Measurements from ENCODE around the gene KDSR. TPM values are rescaled to one million over a fixed set of nuclear protein-coding genes. Genes with fewer than 3 reads are reported as not detected.

The KDSR gene
- total RNA-seq, 3 donors from 2014 or later = 33.6 to 79.4 (median 51.4) TPM

DNA sequence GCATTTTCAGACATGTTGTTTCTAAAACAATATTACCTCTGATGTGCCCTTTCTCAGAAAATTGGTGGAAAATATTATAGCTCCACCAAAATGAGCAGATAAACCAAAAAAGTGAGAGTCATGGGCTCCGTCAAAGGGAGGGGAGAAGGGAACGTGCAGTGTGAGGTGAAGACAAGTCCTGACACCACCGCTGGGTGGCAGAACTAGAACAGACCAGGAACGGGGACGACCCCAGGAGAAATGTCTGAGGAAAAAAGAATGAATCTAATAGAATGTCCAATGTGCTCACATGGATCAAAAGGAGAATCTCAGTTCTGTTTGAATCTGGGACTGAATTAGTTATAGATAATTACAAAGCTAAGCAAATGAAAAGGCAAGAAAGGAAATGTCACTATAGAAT is 24.8 kb downstream of the KDSR start:
- H3K9me3 ChIP-seq = no peaks in the 10 kb centered on the region
- H3K36me3 ChIP-seq (ENCODE audit: low read depth) = no peaks in the 10 kb centered on the region
- intact Hi-C loops (cut with DNase I, micrococcal nuclease) = no loop called here
- no peak overlapping the region for H3K4me3 ChIP-seq
- H3K4me1 ChIP-seq (ENCODE audit: low read depth) = no peaks in the 10 kb centered on the region
- no peak for ATAC-seq
- DNase-seq = no peak
- TF ChIP-seq, protein P1, sequence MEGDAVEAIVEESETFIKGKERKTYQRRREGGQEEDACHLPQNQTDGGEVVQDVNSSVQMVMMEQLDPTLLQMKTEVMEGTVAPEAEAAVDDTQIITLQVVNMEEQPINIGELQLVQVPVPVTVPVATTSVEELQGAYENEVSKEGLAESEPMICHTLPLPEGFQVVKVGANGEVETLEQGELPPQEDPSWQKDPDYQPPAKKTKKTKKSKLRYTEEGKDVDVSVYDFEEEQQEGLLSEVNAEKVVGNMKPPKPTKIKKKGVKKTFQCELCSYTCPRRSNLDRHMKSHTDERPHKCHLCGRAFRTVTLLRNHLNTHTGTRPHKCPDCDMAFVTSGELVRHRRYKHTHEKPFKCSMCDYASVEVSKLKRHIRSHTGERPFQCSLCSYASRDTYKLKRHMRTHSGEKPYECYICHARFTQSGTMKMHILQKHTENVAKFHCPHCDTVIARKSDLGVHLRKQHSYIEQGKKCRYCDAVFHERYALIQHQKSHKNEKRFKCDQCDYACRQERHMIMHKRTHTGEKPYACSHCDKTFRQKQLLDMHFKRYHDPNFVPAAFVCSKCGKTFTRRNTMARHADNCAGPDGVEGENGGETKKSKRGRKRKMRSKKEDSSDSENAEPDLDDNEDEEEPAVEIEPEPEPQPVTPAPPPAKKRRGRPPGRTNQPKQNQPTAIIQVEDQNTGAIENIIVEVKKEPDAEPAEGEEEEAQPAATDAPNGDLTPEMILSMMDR (IDR thresholded peaks at IDR 0.05) = no peak

DNA sequence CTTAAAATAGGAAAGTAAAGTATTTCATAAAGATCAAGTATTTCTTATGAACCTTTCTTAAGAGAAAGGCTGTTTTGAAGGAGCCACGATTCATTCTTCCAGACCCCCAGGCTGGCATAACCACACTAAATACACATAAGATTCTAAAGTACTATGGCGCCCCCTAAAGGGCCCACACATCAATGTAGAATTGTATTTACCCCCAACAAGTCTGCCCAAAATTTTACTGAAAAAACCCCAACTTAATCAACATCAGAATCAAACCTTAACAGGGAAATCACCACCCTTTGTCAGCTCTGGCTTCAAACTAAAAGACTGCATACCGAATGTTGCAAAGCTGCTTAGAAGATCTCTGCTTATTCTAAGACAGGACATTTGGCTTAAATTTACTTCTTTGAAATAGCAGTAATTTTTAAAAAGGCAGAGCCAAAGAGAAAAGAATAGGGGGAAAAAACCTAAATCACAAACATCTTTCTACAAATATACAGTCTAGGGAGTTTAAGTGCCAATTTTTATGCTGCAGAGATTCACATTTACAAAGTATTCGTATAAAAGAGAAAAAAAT is 27.0 kb downstream of the KDSR start:
- no peak overlapping the region for H3K4me3 ChIP-seq
- no peak for ATAC-seq
- TF ChIP-seq, protein P1 (IDR thresholded peaks at IDR 0.05) = peak; percentile 46
- no peaks in the 10 kb centered on the region for H3K4me1 ChIP-seq (ENCODE audit: low read depth)
- peaks cover under 1% of the 10 kb centered on the region for H3K36me3 ChIP-seq (ENCODE audit: low read depth)
- no peaks in the 10 kb centered on the region for H3K9me3 ChIP-seq
- peak in 1 of 3 donors; percentile 59 for DNase-seq
- intact Hi-C loops (cut with DNase I, micrococcal nuclease) = no loop called here

DNA sequence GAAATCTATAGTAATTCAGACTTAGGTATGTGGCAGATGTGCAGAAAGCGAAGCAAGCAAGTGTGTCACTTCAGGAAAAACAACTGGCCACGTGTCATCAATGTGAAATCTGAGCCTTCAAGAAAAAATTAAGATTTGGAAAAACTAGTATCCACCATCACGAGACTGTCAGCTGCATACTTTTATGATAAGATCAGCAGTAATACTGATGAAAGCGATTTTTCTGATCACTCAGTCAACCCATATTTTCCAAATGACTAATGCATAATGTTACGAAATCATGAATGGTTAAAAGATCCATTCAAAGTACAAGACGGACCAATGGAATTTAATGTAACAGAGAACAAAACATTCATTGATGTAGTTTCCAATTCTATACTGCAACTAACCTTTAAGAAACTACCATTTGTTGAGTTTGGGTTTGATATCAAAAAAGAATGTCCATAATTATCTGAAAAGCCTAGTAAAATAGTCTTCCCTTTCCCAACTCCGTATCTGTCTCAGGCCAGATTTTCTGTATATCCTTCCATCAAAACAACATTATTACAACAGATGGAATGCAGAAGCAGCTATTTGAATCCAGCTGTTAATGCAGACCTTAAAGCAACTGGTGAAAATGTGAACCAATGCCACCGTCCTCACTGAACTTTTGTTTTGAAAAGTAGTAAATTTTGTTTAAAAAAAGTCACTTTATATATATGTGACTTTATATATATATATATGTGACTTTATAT is 30.5 kb downstream of the KDSR start:
- Histone ChIP-seq H3K4me1 (ENCODE audit: low read depth) (no peaks in the 10 kb centered on the region), H3K9me3 (no peaks in the 10 kb centered on the region), H3K4me3 (no peak overlapping the region), H3K36me3 (ENCODE audit: low read depth) (peaks cover 6% of the 10 kb centered on the region)
- DNase-seq (no peak), ATAC-seq (no peak)
- intact Hi-C loops (cut with DNase I, micrococcal nuclease) = no loop called here
- TF ChIP-seq, protein P1 (IDR thresholded peaks at IDR 0.05) = no peak

DNA sequence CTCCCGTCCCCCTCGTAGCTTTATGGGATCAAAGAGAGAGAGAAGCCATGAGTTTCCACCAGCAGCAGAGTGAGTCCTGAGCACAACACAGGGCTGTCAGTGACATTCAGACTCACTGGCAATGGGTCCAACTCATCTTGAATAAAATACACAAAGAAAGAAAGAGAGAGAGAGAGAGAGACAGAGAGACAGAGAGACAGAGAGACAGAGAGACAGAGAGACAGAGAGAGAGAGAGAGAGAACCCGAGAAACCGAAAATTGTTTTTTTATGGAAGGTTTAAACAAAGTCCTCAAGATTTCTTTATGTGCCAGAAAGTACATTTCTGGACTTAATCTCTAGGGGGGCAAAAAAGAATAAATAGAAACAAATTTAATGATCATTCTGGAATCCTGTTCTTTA is 35.9 kb downstream of the KDSR start:
- intact Hi-C loops (cut with DNase I, micrococcal nuclease) = loop anchor here in 1 of 2 donors (5.0 kb wide), 1 partner anchor 204 kb away; no protein-coding TSS in a partner anchor
- Histone ChIP-seq H3K36me3 (ENCODE audit: low read depth) (peaks cover 6% of the 10 kb centered on the region), H3K9me3 (no peaks in the 10 kb centered on the region), H3K4me3 (no peak overlapping the region), H3K4me1 (ENCODE audit: low read depth) (no peaks in the 10 kb centered on the region)
- TF ChIP-seq, protein P1 (IDR thresholded peaks at IDR 0.05) = no peak
- ATAC-seq = no peak
- DNase-seq = no peak

DNA sequence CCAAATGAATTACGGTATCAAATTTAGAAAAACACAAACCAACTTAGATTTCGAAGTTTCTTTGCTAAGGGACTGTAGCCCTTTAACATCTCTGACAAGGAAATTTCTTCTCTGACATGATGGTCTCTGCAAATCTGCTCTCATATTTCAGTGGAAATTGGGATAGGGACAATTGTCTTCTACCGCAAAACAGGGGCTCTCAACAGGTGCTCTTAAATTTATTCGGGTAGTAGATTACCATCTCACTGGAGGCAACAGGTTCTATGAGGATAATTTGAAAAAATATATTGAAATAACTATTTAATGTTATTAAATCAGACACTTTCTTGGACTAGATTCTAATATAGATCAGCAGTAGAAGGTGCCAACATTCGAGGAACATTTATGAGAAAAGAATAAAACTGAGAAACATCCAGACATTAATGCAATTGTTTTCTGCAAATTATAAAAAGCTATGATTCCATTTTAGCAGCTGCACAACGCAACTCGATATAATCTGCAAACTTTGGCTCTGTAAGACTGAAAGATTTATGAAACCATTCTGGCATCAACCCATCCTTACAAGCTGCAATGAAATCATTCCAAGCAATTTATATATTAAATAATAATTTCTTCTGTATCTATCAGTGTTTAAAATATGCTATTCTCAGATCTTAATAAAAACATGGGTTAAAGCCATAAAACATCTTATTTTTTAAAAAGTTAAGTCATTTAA is 37.4 kb downstream of the KDSR start:
- H3K4me3 ChIP-seq = no peak overlapping the region
- TF ChIP-seq, protein P1 (IDR thresholded peaks at IDR 0.05) = no peak
- DNase-seq (no peak), ATAC-seq (no peak)
- no peaks in the 10 kb centered on the region for H3K9me3 ChIP-seq
- intact Hi-C loops (cut with DNase I, micrococcal nuclease) = loop anchor here in 1 of 2 donors (5.0 to 10.0 kb wide), 2 partner anchors 202 to 315 kb away; no protein-coding TSS in a partner anchor
- H3K36me3 ChIP-seq (ENCODE audit: low read depth) = peaks cover 2% of the 10 kb centered on the region
- H3K4me1 ChIP-seq (ENCODE audit: low read depth) = no peaks in the 10 kb centered on the region
